Muscle of back (tissue), 11 donors: ENCODE data around the gene SEMA5B. TPM values are rescaled to one million over a fixed set of nuclear protein-coding genes. Genes with fewer than 3 reads are reported as not detected.

Source experiments
- DNase-seq, 3 donors: peaks; one replicate each; pipeline versions ENCODE4 v3.0.0 to v3.0.0-alpha.2; 2013
- polyA plus RNA-seq, 10 donors: library from polyadenylated mRNA; unstranded; fragments of 120-200 nt; gene quantifications; one replicate each; pipeline ENCODE4 v1.2.1, GENCODE V29; 2013; ENCODE audit not compliant: insufficient read length in 10 of 10

The SEMA5B gene
- polyA plus RNA-seq, 10 donors: 17.2 to 35.6 (median 24.2) TPM

DNA sequence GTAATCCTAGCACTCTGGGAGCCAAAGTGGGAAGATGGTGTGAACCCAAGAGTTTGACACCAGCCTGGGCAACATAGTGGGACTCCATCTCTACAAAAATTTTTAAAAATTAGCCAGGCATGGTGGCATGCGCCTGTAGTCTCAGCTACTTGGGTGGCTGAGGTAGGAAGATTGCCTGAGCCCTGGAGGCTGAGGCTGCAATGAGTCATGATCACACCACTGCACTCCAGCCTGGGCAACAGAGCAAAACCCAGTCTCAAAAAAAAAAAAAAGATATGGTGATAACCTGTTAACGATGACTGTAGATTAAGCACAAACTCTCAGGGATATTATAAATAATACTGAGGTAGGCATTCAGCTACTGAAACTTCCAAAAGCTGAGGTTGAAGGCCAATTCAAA is 125.2 kb downstream of the SEMA5B start:
- DNase-seq: no peak

DNA sequence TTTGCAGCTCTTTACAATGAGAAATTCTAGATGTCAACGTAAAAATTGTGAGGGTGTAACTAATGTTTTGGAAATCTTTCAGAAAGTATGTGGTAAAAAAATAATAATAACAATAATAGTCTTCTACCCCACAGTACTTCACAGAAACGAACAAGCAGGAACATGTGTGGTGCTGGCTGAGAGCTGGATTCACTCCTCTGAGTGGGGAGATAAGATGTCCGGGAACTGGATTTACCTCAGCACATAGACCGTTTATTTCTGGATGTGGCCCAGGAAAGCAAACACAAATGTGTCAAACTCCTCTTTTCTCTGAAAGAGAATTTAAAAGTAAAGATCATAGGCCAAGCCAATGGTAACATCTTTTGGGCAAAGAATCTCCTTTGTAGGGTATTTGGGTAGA is 129.3 kb downstream of the SEMA5B start:
- no peak for DNase-seq

DNA sequence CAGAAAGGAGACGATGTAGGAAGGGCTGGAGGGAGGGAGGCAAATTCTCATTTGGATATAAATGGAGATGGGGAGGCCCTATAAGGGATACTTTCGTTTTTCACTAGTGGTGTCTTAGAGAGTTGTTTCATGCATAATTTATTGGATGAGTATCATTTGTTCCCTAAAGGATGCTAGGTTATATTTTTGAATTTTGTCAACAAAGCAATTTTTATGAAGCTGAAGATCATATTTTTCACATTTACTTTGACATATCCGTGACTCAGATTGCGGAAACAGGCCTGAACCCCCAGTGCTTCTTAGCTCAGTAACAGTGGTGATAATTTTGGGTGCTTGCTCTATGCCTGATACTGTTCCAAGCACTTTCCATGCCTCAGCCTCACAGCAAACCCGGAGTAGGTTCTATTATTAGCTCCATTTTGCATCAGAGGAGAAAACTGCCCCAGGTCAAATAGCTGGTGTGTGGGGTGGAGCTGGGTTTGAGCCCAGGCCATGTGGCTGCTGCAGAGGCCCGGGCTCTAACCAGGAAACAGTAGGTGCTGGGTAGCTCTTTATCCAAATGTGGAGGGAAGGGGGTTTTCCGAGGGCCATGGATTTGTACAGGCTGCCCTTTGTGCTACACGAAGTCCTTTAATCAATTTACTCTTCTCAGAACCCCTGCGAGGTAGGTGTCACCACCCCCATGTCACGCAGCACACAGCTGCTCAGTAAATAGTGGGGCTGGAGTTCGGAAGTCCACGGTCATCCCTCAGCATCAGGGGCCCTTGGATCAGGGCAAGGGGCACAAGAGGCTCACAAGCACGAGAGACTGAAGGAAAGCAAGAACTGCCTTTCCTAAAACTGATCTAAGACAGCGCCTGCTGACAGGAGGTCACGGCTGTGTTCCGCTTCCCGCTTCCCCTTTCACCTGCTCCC is 133.6 kb downstream of the SEMA5B start:
- DNase-seq: no peak

DNA sequence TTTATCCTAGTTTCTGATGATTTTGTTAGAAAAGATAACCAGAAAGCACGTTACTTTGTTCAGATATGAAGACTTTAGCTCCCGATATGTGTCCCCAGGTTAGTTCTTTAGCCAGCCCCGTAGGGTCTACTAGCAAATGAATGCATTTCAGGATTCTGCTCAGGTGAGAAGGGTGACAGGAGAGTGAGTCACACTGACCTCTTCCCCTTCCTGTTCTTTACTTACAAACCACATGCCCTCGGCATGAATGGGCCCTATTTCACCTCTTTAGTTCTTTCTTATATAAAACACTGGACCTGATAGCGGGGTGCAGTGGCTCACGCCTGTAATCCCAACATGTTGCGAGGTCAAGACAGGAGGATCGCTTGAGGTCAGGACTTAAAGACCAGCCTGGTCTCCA is 134.3 kb downstream of the SEMA5B start:
- DNase-seq: no peak

DNA sequence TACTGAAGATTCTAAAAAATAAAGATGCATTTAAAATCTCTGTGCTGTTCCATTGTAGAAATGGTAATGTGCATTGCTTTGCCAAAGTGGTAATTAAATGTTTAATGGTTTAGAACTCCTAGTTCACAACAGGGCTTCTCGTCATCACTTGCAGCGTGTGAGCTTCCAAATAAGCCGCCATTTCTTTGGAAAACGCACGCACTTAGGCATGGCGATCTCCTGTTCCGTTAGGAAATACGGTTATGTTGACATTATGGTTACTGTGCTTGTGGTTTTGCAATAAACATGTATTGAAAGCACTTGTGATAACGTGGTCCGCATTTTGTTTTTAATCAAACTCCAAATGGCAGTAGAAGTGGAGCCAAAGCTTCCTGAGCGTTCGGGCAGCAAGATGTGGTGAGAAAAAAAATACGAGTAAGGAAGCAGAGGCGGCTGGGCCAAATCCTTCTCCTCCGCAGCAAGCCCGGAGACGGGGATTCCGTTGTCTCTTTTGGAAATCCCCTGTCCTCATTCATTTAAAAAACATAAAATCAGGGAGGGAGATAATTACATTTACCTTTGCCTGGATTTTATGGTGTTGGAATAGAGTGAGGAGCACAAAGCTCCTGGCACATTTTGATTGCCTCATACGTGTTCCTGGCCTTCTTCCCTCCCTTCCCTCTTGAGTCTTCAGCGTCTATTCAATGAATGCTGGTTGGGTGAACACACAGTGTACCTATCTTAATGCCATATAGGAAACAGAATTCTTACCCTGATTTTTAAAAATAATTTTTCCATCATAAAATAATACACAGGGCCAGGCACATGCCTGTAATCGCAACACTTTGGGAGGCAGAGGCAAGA is 135.2 kb downstream of the SEMA5B start:
- DNase-seq: no peak

DNA sequence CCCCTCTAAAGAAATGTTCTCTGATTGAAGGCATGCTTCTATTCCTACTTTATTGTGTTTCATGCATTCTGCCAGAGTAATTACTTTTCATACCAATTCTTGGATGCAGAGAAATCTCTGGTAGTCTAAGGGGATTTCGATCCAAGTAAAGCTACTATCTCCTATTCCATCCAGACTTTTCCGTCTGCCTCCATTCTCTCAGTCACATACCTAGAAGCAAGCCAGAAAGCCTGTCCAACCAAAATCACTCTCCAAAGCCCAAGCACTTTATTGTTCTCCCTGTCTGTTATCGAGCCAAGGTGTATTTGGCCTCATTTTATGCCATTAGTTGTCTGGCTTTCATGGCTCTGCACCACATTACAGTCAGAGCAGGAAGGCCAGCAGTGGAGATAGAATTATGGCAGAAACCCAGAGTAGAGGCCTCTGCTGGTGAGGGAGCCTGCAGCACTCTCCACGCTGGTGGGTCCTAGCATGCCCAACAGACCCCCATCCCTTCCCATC is 136.8 kb downstream of the SEMA5B start:
- DNase-seq: peak in 2 of 3 donors; percentile 15 to 48

DNA sequence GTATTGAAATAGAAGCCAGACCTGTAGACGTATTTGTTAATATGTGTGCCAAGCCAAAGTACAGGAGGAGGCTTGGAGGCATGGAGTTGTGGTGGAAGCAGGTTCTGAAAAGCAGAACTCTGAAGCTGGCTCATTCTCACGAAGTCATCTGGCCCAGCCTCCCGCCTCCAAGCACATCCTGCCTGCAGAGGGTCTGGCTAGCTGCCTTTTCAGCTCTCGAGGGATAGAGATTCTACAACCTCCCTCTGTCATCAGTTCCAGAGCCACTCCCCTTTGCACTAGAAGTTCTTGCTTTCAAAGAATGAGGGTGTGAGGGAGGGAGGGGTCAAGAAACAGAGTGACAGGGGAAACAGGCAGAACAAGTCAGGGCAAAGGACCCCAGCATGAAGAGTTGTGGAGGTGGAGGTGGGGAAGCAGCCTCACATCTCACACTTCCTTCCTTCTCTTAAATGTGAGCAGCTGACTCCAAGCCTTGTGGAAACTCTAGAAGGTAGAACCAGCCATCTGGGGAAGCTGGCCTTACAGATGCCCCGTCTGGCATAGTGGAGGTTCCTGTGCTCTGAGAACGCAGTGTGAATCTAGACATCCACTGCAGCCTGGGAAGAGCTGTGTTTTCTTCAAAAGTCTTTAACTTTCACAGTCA is 137.4 kb downstream of the SEMA5B start:
- DNase-seq: peak; percentile 66 to 94 (median 88)

DNA sequence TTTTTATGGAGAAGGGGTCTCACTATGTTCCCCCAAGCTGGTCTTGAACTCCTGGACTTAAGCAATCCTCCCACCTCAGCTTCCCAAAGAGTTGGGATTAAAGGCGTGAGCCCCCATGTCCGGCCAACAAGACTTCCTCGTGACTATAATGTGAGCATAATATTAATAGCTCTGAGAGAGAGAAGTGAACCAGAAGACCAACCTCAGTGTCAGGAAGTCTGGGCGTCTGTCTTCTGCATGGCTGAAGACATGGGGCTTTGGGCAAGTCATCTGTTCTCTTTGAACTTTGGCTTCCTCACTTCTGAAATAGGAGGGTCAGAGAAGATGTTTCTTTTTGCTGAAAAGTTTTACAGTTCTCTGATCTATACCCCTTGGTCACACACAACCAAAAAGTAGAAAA is 140.6 kb downstream of the SEMA5B start:
- no peak for DNase-seq

DNA sequence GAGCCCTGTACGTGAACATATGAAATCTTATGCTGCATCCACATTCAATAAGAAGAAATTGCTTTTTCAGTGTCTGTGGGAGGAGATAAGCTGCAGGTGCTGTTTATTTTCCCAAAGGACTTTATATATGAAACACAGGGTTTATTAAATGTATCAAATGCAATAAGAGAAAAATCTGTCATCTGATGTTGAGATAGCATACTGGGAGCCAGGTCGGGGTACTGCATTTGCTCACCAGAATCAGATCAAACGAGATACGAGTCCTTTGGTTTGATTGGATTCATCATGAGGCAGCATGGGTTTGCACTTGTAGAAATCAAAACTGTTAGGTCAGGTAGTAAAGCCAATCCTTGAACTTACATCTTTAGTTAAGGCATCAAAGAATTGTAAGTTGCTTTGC is 141.3 kb downstream of the SEMA5B start:
- no peak for DNase-seq

DNA sequence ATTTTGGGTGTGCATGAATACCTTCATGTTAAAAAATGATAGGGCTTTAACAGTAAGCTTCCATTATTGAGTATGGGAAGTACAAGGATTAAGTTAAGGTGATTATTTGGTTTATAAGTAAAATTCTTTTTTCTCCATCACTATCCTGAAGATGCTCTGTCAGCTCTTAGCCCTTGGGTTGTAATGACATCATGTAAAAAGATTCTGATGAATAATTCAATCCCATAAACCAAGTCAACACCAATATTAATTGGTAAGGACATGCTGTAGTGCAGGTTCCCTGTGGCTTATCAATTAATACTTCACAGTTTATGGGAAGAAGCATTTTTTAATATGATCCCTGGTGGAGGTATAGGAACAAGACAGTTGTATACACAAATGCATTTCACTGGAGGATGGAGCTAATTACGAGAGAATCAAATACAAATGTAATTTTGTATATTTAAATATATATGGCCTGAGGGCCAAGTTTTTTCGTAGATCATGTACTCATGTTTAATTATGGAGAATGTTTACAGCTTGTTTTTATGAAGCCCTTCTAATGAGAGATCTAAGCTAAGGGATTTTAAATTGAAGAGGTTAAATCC is 145.1 kb downstream of the SEMA5B start:
- DNase-seq: no peak

DNA sequence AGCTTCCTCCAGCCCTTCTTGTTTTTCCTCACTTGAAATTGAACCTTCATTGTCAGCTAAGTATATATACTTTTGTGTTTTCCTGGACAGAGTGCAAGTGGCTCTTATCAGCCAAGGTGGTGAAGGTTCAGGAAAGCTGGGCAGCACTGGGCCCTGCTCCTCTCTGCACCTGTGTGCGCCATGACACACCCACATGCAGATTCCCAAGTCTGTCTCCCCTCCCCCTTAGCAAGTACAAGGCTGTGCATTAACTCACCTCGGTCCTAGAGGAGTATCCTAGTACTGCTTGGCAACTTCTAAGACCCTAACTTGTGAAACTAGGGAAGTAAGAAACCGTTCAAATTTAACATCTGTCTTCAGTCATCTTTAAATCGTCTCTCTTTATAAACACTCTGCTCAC is 146.9 kb downstream of the SEMA5B start:
- DNase-seq: no peak

DNA sequence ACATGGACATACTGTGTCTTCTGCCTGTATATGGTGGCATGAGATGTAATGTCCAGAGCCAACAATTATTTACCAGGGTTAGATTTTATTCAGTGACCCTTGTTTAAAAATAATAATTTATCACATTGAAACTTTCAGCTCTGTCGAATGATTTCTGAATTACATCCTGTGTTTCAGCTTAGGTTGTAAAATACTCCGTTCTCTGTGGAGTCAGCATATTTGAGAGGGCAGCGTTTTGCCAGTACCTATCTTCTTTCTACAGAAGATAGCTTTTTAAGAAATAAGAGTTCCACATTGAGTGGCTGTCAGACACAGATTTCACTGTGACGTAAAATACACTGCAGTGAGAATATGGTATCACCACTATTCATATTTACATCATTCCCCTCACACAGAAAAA is 147.4 kb downstream of the SEMA5B start:
- no peak for DNase-seq

DNA sequence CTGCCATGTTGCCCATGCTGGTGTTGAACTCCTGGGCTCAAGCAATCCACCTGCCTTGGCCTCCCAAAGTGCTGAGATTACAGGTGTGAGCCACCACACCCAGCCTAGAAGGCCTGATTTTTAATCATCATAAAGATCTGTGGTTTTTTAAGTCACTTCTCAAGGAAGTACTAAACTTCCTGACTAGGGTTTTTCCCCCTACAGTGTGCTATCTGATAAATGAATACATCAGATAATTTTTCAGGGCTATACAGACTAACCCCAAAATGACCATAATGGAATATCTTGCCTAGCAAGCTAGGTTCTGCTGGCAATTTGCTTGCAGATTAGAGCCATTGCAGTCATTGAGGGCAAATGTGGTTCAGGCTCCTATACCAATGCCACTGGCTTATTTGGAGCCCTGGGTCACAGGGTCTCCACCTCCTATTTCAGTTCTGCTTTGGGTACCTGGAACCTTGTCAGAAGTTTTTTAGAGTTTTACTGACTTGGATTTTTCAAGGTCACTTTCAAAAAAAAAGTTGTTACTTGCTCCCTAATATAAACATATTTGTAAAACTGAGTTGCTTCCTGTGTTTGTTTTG is 151.9 kb downstream of the SEMA5B start:
- DNase-seq: no peak

DNA sequence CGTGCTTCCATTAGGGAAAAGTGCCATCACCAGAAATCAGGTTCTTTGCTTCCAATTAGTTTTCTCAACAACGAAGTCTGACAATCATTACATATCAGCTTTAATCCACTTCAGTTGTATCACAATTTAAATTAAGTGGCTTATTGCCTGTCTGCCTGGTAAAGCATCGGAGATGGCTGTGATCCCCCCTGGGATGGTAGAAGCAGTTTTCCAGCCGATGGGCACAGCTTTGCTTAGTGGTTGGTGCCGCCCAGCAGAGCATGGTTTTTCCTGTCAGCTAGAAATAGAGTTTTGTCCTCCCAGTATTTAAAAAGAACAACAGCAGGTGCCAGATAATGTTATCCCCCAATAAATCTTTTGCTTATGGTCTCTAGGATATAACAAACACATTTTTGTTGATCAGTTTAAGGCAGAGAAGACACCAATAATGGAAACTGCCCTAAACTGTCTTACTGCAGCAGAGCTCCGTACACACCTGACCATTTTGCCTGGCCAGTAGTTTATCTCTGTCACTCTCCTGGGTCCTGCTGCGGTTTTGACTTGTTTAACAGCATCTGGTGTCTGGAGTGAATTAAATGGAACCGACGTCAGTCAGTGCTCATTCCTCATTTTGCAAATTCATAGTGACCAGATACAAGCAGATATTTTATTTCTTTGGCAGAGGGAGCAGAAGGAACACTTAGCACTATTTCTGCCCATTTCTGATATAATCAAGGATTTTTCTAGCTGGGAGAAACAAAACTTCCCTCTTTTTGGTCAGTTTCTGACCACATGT is 153.6 kb downstream of the SEMA5B start:
- peak in 1 of 3 donors; percentile 29 for DNase-seq

DNA sequence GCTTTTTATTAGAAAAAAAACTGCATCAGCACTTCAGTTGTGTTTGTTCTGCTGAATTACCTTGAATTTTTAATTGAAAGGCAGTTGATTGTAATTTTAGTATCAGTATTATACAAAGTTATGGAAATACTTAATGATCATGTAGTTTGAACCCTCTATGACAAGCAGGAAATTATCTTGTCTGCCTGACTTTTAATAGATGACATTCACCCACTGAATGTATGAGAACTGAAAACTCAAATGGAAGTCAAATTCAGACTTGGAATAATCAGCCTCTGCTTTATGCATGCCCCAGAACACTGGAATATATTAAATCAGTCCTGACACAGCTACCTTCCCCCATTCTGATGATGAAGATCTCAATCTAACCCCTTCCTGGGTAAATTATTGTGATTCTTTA is 159.2 kb downstream of the SEMA5B start:
- no peak for DNase-seq

DNA sequence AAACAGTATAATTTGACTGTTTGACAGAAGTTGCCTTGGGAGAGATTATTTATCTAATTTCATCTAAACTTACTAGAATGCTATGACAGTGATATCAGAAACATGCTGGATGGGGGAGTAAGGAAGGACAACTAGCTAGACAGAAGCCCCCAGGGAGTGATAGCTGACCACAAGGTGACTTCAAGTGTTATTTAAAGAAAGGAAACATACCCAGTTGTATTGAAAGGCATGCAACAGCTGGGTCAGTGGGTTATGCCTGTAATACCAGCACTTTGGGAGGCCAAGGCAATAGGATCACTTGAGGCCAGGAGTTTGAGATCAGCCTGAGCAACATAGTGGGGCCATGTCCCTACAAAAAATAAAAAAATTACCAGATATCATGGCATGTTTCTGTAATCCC is 163.1 kb downstream of the SEMA5B start:
- no peak for DNase-seq

DNA sequence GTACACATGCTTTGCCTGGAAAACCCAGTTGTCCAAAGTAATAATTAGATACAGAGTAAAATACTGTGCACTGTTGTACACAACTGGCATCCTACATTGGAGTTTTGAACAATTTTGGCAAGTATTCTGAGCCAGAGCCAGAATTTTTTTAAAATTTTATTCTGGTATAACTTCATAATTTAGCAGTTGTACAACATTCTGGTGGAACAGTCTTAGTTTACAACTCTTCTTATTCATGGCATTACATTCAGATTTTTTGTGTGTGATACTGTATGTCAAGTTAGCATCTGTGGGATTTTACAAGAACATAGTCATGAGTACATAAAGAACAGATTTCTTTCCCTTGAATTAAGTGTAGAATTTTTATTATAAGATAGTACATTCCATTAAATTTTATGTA is 165.2 kb downstream of the SEMA5B start:
- DNase-seq: no peak
